NCI-H1417 treated with DMSO at 0.1 percent for 48 hours (cell line): ENCODE data around the gene S1PR4.
"Not testable (repeated sequence)": the region's sequence is repeated elsewhere in the genome, so short reads cannot be mapped to it uniquely, and the experiment has no call there.

Experiments
- DNase-seq: peaks from one replicate; lab custom pipeline; 2025; lab: John Stamatoyannopoulos, UW

The S1PR4 gene

DNA sequence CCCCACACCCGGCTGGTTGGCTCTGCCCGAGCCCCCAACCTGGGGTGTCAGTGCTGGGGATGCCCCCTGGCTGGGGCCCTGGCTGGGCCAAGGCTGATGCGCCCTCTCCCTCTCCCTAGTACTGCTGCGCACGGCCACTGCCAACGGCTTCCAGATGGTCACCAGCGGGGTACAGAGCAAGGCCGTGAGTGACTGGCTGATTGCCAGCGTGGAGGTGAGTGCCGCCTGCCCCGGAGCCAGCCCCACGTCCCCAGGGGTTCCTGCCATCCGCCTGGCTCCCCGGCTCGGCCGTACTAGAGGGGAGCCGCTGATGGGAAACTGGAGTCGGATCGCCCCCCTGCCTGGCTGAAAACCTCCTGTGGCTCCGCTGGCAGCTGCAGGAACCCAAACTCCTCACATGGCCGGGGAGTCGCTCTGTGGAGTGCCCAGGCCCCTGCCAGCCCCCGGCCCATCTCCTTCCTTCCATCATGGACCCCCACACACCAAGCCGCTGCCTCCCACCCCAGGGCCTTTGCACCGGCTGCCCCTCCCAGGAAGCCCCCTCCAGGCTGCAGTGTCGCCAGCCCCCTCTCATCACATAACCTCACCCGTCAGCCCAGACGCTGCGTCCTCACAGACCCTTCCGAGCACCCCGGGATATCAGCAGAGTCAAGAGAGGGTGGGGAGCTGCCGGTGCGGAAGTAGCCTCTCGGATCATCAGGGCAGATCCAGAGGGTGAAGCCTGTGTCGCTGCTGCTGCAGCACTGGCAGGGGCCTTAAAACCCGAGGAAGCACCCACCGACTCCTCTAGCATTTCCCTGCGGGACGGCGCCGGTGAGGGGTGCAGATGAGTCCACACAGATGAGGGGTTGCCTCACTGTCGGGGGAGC, 17.7 kb downstream of the S1PR4 start:
- no peak for DNase-seq

DNA sequence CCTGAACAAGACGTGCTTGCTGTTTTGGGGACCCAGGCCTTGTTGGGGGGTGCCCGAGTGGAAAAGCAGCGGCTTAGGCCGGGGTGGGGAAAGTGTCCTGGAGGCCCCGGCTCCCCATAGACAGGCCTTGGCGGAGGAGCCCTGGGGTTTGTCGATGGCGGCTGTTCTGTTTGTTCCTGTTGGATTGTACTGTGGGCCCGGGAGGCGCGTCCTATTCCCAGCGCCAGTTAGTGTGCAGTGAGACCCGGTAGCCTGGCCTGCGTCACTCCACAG, 18.3 kb downstream of the S1PR4 start:
- no peak for DNase-seq

GRCh38 chr19:3198901-3199700, 20.5 kb downstream of the S1PR4 start:
- DNase-seq: no peak

- no peak for DNase-seq
Measured at GRCh38 chr19:3201072-3201700, 22.6 kb downstream of the S1PR4 start.

DNA sequence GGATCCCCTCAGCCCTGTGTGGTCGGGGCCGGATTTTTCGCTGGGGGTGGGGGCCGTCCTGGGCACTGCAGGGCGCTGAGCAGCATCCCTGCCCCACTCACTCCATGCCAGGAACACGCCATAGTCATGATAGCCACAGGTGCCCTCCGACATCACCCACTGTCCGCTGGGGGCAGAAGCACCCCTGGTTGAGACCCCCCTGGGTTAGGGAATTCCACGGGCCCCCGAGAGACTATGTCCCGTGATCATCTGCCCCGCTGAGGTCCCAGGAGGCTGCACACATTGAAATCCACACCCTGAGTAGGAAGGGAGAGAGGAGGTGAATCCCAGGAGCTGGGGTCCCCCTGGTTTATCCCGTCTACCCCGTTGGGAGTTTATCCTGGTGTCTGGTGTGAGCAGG, 23.3 kb downstream of the S1PR4 start:
- no peak for DNase-seq

GRCh38 chr19:3202346-3202745, 23.8 kb downstream of the S1PR4 start:
- no peak for DNase-seq

DNA sequence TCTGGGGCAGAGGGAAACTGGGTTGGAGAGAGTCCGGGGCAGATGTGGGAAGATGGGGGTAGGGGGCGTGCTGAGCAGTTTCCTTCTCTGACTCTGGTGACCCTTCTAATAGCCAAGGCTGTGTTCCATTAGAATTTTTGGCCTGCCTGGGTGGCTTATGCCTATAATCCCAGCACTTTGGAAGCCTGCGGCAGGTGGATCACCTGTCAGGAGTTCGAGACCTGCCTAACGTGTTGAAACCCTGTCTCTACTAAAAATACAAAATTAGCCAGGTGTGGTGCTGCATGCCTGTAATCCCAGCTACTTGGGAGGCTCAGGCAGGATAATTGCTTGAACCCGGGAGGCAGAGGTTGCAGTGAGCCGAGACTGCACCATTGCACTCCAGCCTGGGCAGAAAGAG, 24.3 kb downstream of the S1PR4 start:
- not testable (repeated sequence) for DNase-seq

DNA sequence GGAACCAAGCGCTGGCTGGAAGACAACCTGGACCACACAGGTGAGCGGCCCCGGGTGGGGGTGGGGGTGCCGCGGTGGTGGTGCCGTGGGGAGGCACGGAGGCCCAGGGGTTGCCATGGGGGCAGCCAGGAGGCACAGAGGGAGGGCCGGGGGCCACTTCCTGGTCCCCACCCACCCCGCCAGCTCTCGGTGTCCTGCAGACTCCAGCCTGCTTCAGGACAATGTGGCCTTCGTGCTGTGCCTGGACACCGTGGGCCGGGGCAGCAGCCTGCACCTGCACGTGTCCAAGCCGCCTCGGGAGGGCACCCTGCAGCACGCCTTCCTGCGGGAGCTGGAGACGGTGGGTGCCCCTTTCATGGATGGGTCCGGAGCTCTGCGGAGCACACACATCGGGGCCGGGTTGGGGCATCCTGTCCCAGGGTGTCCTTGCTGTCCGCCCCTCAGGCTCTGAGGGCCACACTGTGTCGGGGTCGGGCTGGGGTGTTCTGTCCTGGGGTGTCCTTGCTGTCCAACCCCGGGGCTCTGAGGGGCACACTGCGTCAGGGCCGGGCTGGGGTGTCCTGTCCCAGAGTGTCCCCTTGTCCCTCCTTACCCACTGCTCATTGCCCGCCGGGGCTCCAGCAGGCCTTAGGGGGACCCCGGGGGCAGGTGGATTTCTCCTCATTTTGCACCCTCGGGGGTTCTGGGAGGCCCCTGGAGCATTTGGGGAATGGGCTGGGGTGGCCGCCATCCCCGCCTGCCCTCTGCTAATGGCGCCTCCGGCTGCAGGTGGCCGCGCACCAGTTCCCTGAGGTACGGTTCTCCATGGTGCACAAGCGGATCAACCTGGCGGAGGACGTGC, 25.5 kb downstream of the S1PR4 start:
- no peak for DNase-seq

DNA sequence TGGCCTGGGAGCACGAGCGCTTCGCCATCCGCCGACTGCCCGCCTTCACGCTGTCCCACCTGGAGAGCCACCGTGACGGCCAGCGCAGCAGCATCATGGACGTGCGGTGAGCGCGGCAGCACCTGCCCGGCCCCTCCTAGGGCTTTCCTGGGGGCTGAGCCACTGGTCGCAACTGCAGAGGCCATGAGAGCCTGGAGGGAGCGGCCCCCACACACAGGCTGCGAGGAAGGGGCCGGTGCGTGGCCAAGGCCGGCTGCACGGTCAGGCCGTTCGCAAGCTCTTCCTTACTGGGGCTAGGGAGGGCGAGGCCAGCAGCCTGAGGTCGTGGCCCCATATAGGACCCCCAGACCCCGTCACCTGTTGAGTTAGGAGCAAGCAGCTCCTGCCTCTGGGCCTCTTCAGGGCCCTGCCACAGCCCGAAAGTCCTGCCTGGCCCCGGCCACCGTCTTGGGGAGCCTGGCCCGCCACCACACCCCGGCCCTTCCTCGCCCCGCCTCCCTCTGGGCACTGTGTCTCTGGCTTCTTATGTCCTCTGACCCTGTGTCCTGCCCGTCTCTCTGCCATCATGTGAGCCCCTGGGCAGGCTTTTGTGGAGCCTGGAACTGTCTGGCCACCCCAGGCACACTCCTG, 26.2 kb downstream of the S1PR4 start:
- no peak for DNase-seq

DNA sequence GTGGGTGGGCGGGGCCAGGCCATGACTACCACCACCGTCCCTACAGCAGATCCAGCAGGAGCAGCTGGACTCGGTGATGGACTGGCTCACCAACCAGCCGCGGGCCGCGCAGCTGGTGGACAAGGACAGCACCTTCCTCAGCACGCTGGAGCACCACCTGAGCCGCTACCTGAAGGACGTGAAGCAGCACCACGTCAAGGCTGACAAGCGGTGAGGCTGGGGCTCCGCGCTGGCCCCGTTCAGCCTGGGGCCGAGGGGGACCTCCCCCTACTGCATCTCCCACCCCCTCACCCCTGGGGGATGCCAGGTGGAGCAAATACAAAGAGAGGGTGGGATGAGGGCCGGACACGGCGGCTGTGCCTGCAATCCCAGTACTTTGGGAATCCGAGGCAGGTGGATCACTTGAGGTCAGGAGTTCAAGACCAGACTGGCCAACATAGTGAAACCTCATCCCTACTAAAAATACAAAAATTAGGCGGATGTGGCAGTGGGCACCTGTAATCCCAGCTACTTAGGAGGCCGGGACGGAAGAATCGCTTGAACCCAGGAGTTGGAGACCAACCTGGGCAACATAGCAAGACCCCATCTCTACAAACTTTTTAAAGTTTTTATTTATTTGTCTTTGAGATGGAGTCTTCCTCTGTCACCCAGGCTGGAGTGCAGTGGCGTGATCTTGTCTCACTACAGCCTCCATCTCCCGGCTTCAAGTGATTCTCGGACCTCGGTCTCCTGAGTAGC, 27.8 kb downstream of the S1PR4 start:
- no peak for DNase-seq

DNA sequence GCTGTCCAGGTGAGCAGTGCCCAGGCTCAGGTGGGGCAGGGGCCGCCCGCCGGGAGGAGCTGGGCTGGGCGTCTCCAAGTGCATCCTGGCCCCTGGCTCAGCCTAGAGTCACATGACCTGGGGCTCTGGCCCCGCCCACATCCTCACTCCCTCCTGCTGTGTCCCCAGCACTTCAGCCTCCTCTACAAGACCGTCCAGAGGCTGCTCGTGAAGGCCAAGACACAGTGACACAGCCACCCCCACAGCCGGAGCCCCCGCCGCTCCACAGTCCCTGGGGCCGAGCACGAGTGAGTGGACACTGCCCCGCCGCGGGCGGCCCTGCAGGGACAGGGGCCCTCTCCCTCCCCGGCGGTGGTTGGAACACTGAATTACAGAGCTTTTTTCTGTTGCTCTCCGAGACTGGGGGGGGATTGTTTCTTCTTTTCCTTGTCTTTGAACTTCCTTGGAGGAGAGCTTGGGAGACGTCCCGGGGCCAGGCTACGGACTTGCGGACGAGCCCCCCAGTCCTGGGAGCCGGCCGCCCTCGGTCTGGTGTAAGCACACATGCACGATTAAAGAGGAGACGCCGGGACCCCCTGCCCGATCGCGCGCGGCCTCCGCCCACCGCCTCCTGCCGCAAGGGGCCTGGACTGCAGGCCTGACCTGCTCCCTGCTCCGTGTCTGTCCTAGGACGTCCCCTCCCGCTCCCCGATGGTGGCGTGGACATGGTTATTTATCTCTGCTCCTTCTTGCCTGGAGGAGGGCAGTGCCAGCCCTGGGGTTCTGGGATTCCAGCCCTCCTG, 29.1 kb downstream of the S1PR4 start:
- no peak for DNase-seq

DNA sequence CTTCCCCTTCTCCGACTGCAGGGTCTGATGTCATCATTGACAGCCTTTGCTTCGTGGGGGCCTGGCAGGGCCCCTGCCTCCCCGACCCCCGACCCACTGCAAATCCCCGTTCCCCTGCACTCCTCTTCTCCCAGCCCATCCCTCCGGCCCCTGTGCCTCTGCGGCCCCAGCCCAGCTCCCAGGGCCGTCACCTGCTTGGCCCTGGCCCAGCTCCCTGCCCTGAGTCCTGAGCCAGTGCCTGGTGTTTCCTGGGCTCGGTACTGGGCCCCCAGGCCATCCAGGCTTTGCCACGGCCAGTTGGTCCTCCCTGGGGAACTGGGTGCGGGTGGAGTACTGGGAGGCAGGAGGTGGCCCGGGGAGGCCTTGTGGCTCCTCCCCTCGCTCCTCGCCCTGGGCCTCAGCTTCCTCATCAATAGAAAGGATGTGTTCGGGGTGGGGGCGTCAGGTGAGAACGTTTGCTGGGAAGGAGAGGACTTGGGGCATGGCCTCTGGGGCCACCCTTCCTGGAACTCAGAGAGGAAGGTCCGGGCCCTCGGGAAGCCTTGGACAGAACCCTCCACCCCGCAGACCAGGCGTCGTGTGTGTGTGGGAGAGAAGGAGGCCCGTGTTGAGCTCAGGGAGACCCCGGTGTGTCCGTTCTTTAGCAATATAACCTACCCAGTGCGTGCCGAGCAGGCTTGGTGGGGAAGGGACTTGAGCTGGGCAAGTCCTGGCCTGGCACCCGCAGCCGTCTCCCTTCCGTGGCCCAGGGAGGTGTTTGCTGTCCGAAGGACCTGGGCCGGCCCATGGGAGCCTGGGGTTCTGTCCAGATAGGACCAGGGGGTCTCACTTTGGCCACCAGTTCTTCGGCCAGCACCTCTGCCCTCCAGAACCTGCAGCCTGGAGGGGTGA, 30.0 kb downstream of the S1PR4 start:
- no peak for DNase-seq

DNA sequence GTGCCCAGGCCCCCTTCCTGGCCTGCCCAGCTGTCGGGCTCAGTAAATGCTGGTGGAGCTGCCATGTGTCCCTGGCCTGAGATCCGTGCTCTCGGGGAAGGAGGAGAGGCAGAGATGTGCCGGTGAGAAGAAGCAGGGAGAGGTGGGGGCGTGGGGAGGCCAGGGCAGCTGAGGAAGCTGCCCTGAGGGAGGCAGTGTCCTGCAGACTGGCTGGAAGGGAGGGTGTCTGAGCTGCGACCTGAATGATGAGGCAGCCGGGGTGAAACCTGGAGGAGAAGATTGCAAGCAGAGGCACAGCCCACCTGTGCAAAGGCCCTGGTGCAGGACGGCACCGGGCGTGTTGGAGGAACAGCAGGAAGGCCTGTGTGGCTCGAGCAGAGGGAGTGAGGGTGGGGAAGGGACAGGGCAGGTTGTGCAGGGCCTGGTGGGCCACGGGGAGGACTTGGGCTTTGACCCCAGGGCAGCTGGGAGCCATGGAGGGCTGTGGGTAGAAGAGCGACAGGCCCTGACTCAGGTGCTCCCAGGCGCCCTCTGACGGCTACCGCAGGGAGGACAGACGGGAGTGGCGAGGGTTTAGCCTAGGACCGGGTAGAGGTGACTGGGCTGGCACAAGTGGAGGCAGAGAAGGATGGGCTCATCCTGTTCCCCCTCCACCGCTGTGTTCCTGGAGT, 31.9 kb downstream of the S1PR4 start:
- DNase-seq: no peak

DNA sequence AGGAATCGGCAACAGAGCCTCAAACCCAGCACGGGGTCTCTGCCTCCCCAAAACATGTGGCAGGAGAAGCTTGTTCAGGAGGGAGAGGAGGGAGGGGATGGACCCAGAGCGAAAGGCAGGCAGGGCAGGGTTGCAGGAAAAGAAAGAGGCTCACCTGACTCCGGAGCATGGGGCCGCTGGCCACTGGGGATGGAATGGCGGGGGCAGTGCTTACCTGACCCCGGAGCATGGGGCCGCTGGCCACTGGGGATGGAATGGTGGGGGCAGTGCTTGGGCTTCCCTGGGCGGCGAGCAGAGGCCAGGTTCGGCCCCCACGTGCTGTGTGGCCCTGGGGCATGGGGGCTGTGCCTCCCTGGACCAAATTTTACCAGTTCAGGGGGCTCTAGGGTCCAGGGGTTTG, 32.6 kb downstream of the S1PR4 start:
- DNase-seq: no peak

- no peak for DNase-seq
Measured at GRCh38 chr19:3213159-3213558, 34.6 kb downstream of the S1PR4 start.

DNA sequence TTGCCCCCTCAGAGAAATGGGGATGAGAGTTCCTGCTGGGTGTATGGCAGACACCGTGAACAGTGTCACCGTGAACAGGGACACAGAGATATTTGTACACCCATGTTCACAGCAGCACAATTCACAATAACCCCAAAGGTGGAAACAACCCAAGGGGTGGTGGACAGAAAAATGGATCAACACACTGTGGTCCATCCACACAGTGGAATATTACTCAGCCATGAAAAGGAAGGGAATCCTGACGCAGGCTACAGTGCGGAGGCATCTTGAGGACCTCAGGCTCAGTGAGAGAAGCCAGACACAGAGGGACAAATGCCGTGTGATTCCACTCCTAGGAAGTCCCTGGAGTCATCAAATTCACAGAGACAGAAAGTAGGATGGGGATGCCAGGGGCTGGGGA, 38.3 kb downstream of the S1PR4 start:
- DNase-seq: no peak

DNA sequence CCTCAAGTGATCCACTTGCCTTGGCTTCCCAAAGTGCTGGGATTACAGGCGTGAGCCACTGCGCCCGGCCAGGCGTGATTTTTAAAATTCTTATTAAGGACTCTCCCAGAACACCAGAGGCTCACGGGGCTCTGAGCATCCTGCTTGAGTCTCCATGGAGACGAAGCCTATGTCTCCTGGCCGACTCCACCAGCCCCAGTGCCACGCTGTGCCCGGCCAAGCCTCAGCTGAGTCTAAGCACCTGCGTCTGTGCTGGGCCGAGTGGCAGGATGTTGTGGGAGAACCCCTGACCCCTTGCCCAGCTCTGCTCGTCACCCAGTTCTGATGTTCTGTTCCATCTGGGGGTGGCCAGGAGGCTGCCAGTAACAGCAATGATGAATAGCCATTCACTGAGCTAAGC, 42.0 kb downstream of the S1PR4 start:
- DNase-seq: no peak

DNA sequence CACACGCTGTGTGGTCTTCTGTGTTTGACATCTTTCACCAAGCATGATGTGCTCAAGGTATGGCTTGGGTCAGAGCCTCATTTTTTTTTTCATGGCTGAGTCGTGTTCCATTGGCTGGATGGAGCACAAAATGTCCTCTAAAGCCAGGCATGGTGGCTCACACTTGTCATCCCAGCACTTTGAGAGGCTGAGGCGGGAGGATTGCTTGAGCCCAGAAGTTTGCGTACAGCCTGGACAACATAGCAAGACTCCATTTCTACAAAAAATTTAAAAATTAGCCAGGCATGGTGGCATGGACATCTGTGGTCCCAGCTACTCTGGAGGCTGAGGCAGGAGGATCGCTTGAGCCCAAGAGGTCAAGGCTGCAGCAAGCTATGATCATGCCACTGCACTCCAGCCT, 43.0 kb downstream of the S1PR4 start:
- DNase-seq: not testable (repeated sequence)

GRCh38 chr19:3222709-3223108, 44.1 kb downstream of the S1PR4 start:
- DNase-seq: no peak
